Stomach (tissue), 9 donors: ENCODE data around the gene DNASE1L2. TPM values are rescaled to one million over a fixed set of nuclear protein-coding genes. Genes with fewer than 3 reads are reported as not detected.

Source experiments
- DNase-seq, 2 donors: peaks; one replicate each; pipeline versions ENCODE4 v3.0.0 to v3.0.0-alpha.2; 2013 to 2019
- H3K27ac ChIP-seq, 5 donors: fragments of 200-600 bp in 4 of 5; sonication (generic) in 4 of 5; one replicate each; pipeline ENCODE4 v1.5.1; 2013 to 2019; ENCODE audit warnings: mild to moderate bottlenecking in 1 of 5, moderate library complexity in 1 of 5
- H3K27me3 ChIP-seq, 3 donors: fragments of 200-600 bp; sonication (generic); one replicate each; pipeline ENCODE4 v1.5.1; 2017 to 2019; ENCODE audit warnings: mixed run types in 1 of 3
- H3K36me3 ChIP-seq, 4 donors: fragments of 200-600 bp; sonication (generic); 1 replicate in 3 of 4; 2 replicates in 1 of 4; pipeline ENCODE4 v1.5.1; 2016 to 2019
- H3K4me1 ChIP-seq, 4 donors: fragments of 200-600 bp; sonication (generic); one replicate each; pipeline ENCODE4 v1.5.1; 2016 to 2019
- H3K4me3 ChIP-seq, 4 donors: fragments of 200-600 bp; sonication (generic) in 3 of 4; one replicate each; pipeline ENCODE4 v1.5.1; 2016 to 2019; ENCODE audit warnings: mild to moderate bottlenecking in 1 of 4
- H3K9me3 ChIP-seq, 4 donors: fragments of 200-600 bp; sonication (generic); one replicate each; pipeline ENCODE4 v1.5.1; 2016 to 2019
- EP300 ChIP-seq: sonication (generic); formaldehyde crosslinking; IDR thresholded peaks from one replicate; pipeline ENCODE4 v1.6.1; 2017; ENCODE audit warnings: antibody characterized with exemption
- POLR2A ChIP-seq, 4 donors: fragments of 450-650 bp; IDR thresholded peaks; one replicate each; pipeline ENCODE4 v1.6.1; 2016; ENCODE audit warnings: antibody characterized with exemption in 4 of 4, control low read depth in 2 of 4, mild to moderate bottlenecking in 1 of 4, moderate library complexity in 1 of 4
- POLR2AphosphoS5 ChIP-seq, 3 donors: sonication (generic); formaldehyde crosslinking; IDR thresholded peaks; one replicate each; pipeline ENCODE4 v1.6.1; 2016; ENCODE audit warnings: antibody characterized with exemption in 3 of 3
- WGBS, 5 donors: extraction: QIAGEN DNeasy Blood & Tissue Kit in 3 of 5; methylation state at CpG; one replicate each; pipeline versions ENCODE4 v1.1.5 to v1.1.7; 2013 to 2018; 5-methylcytosine and 5-hydroxymethylcytosine counted together
- intact Hi-C: fragments of 100-400 bp; cut with DNase I; formaldehyde crosslinking; loops from one replicate; pipeline ENCODE4 v1.15.1; 2023; ENCODE audit warnings: low total_unique reads
- polyA plus RNA-seq, 3 donors: library from polyadenylated mRNA; stranded (reverse); fragments of 200-250 nt; gene quantifications; one replicate each; pipeline ENCODE4 v1.2.3, GENCODE V29; 2013
- total RNA-seq, 5 donors: library from RNA; depleted of rRNA; stranded (reverse); fragments of >200 nt; gene quantifications; one replicate each; pipeline versions ENCODE4 v1.1.0 to v1.2.3, GENCODE V29; 2014 to 2016
- TF ChIP-seq, protein P1 (sequence below), 7 experiments: fragments of 450-650 bp in 4 of 7; fragments of 200-600 bp in 3 of 7; sonication (generic) in 3 of 7; IDR thresholded peaks; one replicate each; pipeline ENCODE4 v1.5.1; 2016 to 2019; ENCODE audit warnings: antibody characterized with exemption in 7 of 7, control low read depth in 2 of 7, mild to moderate bottlenecking in 1 of 7
- donor health status: healthy with polysubstance abuse.
- donor health status: Bipolar disorder and iron deficiency.
- donor health status: healthy.

The DNASE1L2 gene
- total and polyA plus RNA-seq, 8 donors = 0.68 to 0.90 TPM; not detected in 6

DNA sequence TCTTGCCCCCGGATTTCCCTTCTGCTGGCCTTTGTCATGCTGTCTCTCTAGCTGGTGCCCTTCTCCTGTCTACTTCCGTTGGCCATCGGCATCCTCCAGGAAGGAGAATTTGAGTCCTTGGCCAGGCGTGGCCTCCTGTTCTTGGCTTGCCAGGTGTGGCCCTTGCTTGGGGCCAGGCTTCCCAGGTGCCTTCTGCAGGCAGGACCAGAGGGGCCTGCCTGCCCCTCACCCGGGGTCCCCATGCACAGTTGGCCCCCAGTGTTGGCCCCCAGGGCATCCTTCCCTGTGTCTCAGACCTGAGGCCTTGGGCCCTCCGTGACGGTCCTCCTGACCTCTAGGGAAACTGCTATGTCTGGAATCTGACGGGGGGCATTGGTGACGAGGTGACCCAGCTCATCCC, 28.4 kb upstream of the DNASE1L2 start:
- DNase-seq = no peak
- Histone ChIP-seq H3K27ac (no peak overlapping the region), H3K4me1 (peaks cover 20 to 41% (median 37%) of the 10 kb centered on the region in 4 donors), H3K27me3 (no peaks in the 10 kb centered on the region), H3K4me3 (no peak overlapping the region), H3K36me3 (peaks cover 29 to 50% (median 40%) of the 10 kb centered on the region in 4 donors), H3K9me3 (no peaks in the 10 kb centered on the region)
- TF ChIP-seq, protein P1, sequence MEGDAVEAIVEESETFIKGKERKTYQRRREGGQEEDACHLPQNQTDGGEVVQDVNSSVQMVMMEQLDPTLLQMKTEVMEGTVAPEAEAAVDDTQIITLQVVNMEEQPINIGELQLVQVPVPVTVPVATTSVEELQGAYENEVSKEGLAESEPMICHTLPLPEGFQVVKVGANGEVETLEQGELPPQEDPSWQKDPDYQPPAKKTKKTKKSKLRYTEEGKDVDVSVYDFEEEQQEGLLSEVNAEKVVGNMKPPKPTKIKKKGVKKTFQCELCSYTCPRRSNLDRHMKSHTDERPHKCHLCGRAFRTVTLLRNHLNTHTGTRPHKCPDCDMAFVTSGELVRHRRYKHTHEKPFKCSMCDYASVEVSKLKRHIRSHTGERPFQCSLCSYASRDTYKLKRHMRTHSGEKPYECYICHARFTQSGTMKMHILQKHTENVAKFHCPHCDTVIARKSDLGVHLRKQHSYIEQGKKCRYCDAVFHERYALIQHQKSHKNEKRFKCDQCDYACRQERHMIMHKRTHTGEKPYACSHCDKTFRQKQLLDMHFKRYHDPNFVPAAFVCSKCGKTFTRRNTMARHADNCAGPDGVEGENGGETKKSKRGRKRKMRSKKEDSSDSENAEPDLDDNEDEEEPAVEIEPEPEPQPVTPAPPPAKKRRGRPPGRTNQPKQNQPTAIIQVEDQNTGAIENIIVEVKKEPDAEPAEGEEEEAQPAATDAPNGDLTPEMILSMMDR (IDR thresholded peaks at IDR 0.05) = no peak
- no peak for TF ChIP-seq EP300
- TF ChIP-seq POLR2A (IDR thresholded peaks at IDR 0.05) = no peak
- TF ChIP-seq POLR2AphosphoS5 (IDR thresholded peaks at IDR 0.05) = no peak
- intact Hi-C loops = loop anchor here (10.0 kb wide), 1 partner anchor 47 kb away; the partner anchor contains the start of gene ECI1
- WGBS, 5 donors = 88 to 95% (median 92%) methylated on average over 7 to 9 of the region's 9 CpGs

DNA sequence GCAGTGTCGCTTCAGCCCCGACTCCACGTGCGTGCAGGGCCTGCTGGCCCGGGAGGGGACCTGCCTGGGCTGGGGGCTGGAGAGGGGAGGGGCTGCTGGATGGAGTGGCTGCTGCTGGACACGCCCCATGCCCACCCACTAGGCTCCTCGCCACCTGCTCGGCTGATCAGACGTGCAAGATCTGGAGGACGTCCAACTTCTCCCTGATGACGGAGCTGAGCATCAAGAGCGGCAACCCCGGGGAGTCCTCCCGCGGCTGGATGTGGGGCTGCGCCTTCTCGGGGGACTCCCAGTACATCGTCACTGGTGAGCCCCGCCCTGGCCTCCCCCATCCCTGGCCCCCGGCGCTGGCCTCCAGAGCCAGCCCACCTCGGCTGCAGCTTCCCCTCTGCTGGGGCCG, 27.9 kb upstream of the DNASE1L2 start:
- DNase-seq = no peak
- Histone ChIP-seq H3K36me3 (peaks cover 29 to 51% (median 40%) of the 10 kb centered on the region in 4 donors), H3K27me3 (no peaks in the 10 kb centered on the region), H3K27ac (no peak overlapping the region), H3K9me3 (no peaks in the 10 kb centered on the region), H3K4me3 (no peak overlapping the region), H3K4me1 (peaks cover 25 to 46% (median 41%) of the 10 kb centered on the region in 4 donors)
- TF ChIP-seq POLR2A (IDR thresholded peaks at IDR 0.05) (no peak), EP300 (no peak), POLR2AphosphoS5 (IDR thresholded peaks at IDR 0.05) (no peak)
- TF ChIP-seq, protein P1 (IDR thresholded peaks at IDR 0.05) = no peak
- WGBS, 5 donors = 75 to 86% (median 78%) methylated on average over 7 to 23 of the region's 23 CpGs
- intact Hi-C loops = loop anchor here (10.0 kb wide), 1 partner anchor 46 kb away; the partner anchor contains the start of gene ECI1

DNA sequence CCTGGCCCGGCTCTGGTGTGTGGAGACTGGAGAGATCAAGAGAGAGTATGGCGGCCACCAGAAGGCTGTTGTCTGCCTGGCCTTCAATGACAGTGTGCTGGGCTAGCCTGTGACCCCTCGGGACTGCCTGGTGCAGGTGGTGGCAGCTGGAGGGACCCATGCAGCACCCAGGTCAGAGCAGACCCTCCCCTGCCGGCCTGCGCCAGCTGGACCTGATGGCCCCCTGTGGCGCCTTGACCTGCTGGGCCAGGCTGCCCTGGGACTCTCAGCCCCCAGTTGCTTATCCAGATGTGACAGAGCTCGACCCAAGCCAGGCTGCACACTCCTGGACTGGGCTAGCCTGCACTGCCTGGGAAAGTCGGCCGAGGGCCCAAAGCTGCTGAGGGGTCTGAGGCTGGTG, 27.5 kb upstream of the DNASE1L2 start:
- H3K27me3 ChIP-seq = no peaks in the 10 kb centered on the region
- TF ChIP-seq, protein P1 (IDR thresholded peaks at IDR 0.05) = no peak
- TF ChIP-seq POLR2A (IDR thresholded peaks at IDR 0.05) (no peak), POLR2AphosphoS5 (IDR thresholded peaks at IDR 0.05) (no peak), EP300 (no peak)

DNA sequence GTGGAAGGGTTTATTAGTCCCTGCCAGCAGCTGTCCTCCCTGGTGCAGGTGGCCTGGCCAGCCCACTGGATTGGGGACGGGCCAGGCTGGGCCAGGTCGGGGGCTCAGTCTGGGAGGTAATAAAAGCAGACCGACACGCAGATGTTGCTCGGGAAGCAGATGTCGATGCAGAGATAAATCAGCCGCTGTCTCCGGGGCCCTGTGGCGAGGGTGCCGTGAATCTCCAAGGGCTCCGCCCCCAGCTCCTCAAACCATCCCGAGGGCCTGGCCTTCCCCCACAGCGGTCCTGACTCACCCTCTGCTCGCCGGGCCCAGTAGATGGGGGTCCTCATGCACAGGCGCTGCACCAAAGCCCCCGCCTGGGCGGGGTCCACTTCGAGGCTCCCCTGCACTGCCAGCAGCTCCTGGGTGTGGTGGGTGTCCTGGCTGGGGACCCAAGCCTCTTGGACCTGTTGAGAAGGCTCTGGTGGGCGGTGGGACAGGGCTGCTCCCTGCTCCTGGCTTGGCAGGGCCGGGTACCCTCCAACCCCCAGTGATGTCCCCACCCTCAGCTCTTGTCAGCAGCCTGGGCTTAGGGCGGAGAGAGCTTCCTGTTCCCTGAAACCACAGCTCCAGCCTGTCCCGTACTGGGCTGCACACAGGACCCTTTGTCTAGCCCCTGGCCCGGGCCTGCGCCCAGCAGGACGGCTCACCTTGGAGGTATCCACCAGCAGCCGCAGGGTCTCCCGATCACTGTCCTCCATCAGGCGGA, 26.8 kb upstream of the DNASE1L2 start:
- Histone ChIP-seq H3K36me3 (peaks cover 29 to 51% (median 40%) of the 10 kb centered on the region in 4 donors), H3K27ac (no peak overlapping the region), H3K4me3 (no peak overlapping the region), H3K9me3 (no peaks in the 10 kb centered on the region), H3K4me1 (peaks cover 35 to 56% (median 51%) of the 10 kb centered on the region in 4 donors), H3K27me3 (no peaks in the 10 kb centered on the region)
- intact Hi-C loops = loop anchor here (10.0 kb wide), 1 partner anchor 45 kb away; the partner anchor contains the start of gene ECI1
- 73 to 91% (median 90%) methylated on average over 12 to 29 of the region's 29 CpGs for WGBS, 5 donors
- TF ChIP-seq, protein P1 (IDR thresholded peaks at IDR 0.05) = no peak
- TF ChIP-seq POLR2AphosphoS5 (IDR thresholded peaks at IDR 0.05) = no peak
- no peak for TF ChIP-seq EP300
- no peak for TF ChIP-seq POLR2A (IDR thresholded peaks at IDR 0.05)
- no peak for DNase-seq

More for the DNA sequence above, 27.5 kb upstream of the DNASE1L2 start:
- peaks cover 29 to 51% (median 40%) of the 10 kb centered on the region in 4 donors for H3K36me3 ChIP-seq
- H3K9me3 ChIP-seq = no peaks in the 10 kb centered on the region
- no peak overlapping the region for H3K4me3 ChIP-seq
- no peak overlapping the region for H3K27ac ChIP-seq
- intact Hi-C loops = loop anchor here (10.0 kb wide), 1 partner anchor 46 kb away; the partner anchor contains the start of gene ECI1
- no peak for DNase-seq
- H3K4me1 ChIP-seq = peaks cover 29 to 50% (median 46%) of the 10 kb centered on the region in 4 donors
- WGBS, 5 donors = 85 to 95% (median 93%) methylated on average over 9 of the region's 9 CpGs; no CpG with 5 or more reads in 1 of the 5 donors
